HG03432 (cell line): ENCODE data around the gene TMEM145.
A peak's percentile ranks its signal among the peaks of the same experiment; 100 is the strongest.

Experiments
- ATAC-seq: cut with Tn5 transposase; IDR thresholded peaks from one replicate; pipeline ENCODE4 v1.9.1; 2021; ENCODE audit warnings: mild to moderate bottlenecking, moderate library complexity; ENCODE audit not compliant: unreplicated experiment

TMEM145 gene

DNA sequence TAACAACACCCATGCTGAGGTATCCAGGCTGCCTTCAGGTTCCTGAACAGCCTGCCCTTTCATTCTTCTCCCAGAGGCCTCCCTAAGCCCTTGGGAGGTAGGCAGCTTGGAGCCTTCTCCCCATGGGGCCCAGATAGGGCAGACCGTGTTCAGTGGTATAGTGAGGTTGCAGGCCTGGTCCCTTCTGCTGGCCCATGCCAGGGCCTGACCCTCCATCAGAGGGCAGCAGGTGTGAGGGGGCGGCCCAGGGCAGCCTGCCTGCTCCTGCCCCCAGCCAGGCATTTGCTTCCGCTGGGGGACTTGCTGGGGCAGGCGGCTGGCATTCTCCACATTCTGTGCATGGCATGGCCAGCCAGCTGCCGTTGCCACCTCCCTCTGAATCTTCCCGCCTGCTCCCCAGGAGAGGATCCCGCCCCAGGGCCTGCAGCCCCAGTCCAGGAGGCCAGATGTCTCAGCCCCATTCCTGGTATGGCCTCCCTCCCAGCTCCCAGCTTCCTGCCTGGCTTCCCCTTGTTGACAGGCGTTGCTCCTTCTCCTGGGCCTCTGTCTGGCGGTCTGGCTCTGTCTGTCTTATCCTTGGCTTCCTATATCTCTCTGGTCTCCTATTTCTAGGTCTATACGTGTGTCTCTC lies 35.2 kb upstream of the TMEM145 start:
- ATAC-seq: no peak

DNA sequence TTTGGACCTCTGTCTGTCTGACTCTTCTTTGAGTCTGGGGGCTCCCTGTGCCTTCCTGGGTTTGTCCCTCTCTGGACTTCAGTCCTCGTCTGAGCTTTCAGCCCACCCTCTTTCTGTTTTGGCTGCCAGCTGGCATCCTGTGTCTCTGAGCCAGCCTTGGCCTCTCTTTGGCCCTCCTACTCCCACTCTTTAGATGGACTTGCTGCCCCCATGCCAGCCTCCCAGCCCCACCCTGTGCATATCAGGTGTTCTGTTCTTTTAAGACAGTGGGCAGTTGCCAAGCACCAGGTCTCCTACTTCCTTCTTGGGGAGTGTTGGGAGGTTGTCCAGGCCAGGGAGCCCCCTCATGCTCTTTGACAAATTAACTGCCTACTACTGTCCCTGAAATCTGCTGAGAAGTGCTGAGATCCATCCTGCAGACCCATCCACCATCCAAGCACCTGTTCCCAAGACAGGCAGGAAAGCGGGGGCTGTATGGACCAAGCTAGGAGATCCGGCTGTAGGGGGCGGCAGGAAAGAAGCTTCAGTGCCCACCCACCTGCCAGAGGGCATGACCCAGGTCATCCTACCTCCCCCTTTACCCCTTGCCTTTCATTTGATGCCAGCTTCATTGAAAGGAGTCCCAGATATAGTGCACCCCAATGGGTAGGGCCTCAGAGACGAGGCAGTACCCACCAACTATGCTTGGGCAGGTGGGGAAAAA lies 34.5 kb upstream of the TMEM145 start:
- ATAC-seq: no peak

DNA sequence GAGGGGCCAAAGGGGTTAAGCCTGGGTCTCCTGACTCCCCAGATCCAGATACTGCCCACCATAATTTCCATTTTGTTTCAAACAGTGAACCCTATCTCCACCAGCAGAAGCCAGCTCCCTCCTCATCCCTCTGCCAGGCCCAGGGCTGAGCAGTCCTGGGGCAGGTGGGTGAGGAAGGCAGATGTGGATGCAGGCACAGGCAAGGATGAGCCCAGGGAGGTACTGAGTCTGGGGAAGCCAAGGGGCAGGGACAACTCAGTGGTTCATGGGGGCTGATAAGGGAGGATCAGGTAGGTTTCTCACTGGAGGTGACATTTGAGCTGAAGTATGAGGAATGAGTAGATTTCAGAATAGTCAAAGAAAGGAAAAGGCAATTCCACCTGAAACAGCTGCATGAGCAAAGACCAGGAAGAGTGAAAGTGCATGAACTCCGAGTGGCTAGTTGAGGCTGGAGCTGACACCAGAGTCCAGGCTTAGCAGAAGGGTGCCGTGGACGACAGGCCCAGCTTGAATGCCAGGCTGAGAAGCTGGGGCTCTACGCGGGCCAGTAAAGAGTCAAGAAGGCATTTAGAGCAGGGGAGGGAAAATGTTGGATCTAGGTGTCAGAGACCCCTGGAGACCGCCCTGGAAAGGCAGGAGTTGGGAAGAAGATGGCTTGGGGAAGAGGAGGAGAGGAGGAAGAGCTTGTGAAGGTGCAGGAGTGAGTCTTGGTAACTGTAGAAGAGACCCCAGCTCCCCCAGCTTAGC lies 33.8 kb upstream of the TMEM145 start:
- ATAC-seq: no peak

DNA sequence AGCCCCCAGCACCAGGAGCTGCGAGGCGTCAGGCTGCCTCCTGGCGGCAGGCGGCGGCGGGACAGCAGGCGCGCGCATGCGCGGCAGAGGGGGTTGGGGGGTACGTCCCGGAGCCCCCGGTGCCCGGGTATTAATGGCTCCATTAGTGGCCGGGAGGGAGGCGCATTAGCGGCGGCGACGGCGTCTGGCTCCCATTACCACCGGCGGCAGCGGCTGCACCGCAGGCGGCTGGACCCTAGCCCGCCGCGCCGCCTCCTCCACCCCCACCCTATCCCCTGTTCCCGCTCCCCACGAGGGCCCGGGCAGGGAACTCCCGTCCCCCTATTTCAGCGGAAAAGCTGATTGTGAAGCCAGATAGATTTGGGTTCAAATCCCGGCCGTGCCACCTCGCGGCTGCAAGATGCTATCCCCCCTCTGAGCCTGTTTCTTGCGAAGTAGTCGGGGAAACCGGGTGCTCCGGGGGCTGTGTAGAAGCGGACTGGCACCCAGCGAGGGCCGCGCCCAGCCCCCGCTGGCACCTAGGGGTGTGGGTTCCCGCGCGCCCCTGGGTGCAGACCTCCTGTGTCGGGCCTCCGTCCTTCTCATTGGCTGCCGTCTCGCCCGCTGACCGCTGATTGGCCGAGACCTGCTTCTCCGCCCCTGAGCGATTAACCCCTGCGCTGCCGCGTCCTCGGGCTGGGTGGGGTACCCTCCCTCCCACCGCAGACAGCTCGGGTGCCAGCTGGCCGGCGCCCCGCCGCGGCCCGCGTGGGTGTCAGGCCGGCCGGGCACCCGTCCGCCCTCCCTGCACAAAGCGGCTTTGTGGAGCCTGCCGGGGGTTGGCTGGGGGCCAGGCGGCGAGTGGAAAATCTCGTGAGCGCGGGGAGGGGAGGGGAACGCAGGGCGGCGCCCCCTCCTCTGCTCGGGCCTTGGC lies 33.0 kb upstream of the TMEM145 start:
- ATAC-seq: peak; percentile 39

DNA sequence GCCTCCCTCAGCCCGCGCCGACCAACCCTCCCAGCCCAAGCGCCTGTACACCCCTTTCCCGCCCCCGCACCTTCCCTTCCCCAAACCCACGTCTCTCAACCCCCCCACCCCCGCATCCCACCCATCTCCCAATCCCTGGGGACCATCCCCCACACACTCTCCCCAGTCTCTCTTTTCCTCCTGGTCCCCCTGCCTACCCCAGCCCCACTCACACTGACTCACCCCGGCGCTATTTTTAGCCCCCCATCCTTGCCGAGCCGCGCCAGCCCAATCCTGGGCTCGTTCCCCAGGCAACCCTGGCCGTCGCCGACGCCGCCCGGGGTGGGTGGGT lies 32.3 kb upstream of the TMEM145 start:
- ATAC-seq: no peak

DNA sequence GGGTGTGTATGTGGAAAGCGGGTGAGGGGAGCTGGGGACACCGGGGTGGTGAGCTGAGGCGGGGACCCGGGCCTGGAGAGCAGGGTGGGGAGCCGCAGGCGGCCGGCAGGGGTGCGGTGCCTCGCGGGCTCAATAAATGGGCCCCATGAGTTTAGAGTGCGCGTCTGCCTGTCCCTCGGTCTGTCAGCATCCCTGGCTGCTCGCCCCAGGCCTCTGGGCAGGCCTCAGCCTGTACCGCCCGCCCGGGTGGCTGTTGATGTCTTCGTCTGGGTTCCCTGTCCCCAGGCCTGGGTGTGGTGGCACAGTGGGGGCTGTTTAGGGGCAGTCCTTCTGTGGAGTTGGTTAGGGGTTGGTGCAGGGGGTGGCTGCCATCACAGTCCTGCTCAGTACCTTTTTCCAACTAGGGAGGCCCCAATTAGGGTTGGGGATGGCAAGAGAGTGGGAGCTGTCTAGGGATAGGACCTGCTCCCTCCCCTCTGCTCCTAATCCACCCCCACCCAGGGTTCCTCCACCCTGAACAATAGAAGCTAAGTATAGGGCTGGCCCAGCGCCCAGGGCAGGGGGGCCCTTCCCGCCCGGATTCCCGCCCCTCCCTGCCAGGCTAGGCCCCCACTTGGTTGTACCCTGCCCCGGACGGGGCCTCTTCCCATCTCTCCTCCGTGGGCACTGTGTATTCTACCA lies 31.8 kb upstream of the TMEM145 start:
- ATAC-seq: no peak

DNA sequence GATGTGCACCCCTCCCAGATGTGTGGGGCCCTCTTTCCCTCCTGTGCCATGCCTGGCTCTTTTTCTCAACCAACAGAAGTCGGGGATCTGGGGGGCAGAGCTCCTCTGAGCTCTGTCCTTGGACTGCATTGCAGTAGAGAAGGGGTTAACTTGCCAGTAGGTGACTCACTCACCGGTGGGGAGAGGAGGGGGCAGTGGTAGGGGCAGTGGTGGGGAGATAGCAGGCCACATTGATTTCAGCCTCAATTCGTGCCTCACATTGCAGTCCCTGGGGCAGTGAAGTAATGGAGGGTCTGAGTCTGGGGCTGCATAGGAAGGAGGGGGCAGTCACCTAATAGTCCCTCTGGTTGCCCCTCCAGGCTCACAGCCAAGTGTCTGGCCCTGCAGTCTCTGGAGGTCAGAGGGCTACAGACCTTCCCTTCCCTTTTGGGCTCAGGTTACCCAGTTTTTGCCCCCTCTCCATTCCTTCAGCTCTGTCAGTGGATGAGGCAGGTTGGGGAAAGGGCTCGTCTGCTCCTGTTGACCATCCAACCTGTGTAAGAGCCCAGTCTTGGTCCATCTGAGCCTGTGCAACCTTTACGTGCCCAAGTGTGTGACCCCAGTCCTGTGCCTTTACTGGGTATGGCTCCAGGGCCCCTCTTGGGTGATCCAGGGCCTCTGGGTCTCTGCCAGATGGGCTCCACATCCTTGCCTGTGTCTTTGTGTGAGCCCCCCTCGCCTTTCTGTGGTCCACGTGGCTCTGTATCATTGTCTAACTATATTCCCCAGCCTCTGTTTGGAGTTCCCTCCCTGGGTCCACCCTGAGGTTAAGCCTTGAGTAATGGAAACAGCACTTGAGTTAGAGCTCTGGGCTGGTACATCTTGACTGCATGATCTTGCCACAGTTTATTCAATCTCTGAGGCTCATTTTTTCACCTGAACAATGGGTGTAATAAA lies 31.0 kb upstream of the TMEM145 start:
- no peak for ATAC-seq

DNA sequence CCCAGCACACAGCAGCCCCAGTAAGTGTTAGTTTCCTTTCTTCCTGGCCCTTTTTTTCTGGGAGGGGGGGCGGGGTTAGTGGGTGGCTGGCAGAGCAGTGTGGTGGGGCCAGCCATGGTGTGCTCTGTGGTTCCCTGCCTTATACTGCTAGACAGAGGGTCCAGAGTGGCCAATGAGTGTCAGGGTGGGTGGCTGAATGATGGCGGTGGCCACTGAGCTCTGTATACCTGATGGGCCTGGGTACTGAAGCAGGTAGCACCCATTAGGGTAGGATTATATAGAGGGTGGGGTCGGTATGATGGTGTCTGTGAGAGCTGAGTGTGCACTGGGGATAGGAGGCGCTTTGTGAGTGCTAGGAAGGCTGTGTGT lies 30.3 kb upstream of the TMEM145 start:
- ATAC-seq: no peak

DNA sequence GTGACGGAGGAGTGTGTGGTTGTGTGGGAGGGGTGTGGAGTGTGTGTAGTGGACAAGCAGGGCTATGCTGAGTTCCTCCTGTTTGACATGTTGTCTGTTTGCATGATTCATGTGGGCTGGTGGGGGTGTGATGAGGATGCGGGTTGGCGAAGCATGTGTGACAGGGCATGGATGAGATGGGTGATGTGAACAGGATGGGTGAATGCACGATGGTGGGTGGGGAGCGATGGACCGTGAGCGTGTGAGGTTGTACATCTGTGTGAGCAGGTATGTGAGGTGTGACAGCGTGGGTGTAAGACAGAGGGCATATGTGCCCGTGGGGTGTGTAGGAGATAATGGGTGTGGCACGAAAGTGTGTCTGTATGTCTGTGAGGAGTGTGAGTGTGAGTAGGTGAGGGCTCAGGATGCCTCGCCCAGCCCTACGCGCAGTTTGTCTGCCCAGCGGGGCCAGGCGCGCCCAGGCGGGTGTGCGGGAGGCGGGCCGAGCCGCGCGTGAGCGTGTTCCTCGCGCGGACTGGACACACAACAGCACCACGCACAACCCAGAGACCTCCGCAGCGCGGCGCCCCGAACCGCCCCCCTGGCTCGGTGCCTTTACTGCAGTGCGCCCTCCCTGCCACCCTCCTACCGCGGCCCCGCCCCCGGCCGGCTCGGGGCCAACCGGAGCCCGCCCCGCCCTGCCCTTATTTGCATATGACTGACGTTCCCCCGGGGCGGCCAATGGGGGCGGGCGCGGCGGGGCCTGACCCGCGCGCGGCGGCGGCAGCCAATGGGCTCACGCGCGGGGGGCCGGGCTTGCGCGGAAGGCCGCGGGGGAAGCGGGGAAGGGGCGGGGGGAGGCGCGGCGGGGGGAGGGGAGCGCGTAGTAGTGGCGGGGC lies 29.7 kb upstream of the TMEM145 start:
- ATAC-seq: peak; percentile 42

DNA sequence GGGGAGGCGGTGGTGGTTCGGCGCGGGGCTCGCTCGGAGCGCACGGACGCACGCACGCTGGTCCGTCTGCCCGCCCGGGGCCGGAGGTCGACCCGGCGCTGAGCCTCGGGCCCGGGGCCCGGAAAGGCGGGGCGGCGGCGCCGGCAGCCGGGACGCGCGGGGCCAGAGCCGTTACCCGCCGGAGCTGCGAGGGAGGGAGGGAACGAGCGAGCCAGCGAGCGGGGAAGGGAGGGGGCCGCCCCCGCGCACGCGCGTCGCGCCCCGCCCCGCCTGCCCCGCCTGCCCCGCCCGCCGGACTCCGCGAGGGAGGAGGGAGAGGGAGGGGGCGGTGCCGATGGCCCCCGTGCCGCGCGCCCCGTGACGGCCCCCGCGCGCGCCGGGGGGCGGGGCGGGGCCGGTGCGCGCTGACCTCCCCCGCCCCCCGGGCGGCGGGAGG lies 29.0 kb upstream of the TMEM145 start:
- peak; percentile 35 for ATAC-seq

DNA sequence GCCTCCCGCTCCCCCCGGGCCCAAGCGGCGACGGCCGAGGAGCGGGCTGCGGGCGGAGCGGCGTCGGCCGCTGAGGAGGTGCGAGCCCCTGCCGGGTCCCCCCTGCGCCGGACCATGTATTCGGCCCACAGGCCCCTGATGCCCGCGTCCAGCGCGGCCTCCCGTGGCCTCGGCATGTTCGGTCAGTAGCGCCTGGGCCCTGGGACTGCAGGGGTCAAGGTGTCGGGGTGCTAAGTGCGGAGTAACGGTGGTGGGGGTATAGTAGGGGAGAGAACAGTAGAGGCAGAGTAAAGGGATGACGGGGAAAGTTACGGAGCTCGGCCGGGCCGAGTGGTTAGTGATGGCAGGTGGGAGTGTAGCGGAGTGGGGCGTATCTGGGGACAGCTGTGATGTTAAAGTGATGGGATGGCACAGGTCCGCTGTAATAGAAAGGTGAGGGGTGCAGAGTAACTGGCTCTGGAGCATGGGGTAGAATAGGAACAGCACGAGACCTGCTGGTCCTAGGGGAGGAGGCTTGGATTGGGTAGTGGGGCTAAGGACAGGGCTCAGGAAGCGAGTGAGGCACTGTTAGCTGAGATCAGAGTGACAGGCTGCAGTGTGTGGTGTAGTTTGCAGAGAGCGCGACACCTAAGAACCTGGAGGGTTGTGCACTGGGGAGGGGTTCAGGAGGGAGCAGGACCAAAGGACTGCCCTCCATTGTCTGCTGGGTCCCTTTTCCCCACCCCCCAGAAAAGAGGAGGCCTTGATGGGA lies 28.3 kb upstream of the TMEM145 start:
- no peak for ATAC-seq

DNA sequence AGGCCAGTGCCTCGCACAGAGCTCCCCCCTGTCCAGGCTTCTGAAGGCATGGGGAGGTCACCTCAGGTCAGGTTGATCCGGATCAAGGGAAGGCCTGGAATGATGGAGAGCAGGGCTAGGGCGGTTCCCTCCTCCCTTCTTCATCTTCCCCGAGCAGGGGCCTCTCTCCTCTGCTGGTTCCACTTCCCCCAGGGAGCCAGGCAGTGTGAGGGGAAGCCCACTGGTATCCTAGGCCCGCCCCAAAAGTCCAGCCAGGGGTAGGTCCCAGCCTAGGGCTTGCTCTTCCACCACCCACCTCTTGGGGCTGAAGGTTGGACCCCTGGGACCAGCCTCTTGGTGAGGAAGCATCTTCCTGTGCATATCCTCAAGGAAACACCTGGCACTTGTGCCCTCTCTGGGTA lies 27.6 kb upstream of the TMEM145 start:
- no peak for ATAC-seq

DNA sequence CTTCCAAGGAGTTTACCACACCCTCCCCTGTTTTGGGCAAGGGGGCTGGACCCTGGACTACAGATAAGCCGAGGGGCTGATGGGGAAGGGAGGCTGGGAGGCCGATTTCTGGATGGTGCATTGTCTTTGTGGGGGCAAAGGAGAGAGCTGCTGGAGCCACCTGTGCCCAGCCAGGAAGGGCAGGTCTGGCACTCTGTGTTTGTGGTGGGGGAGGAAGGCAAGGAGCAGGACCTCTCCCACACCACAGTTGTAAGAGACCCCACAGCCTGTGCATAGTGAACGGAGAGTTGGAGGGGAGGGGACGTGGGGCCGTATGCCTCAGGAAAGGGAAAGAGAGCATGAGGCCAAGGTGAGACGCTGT lies 27.1 kb upstream of the TMEM145 start:
- ATAC-seq: no peak

DNA sequence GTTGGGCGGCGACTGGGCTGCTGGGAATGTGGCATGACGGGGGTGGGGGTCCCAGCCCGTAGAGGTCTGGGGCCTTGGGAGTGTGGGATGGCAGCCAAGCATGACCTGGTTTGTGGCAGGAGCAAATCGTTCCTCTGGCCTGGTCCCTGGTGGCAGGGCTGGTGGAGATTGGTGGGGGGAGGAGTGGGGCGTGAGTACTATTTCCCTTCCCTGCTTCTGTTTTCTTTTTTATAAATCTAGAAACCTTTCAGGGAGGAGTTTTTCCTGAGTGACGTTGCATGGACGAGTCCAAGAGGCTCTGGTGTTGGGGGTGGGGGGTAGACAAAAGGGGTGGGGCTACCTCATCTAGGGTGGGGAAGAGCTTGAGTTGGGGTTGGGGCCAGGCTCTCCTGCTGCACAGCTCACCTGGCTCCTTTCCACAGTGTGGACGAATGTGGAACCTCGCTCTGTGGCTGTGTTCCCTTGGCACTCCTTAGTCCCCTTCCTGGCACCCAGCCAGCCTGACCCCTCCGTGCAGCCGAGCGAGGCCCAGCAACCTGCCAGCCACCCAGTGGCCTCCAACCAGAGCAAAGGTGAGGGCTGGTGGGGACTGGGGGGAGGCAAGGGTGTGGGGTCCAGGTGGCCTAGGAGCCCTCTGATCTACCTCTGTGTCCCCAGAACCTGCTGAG lies 26.6 kb upstream of the TMEM145 start:
- no peak for ATAC-seq

DNA sequence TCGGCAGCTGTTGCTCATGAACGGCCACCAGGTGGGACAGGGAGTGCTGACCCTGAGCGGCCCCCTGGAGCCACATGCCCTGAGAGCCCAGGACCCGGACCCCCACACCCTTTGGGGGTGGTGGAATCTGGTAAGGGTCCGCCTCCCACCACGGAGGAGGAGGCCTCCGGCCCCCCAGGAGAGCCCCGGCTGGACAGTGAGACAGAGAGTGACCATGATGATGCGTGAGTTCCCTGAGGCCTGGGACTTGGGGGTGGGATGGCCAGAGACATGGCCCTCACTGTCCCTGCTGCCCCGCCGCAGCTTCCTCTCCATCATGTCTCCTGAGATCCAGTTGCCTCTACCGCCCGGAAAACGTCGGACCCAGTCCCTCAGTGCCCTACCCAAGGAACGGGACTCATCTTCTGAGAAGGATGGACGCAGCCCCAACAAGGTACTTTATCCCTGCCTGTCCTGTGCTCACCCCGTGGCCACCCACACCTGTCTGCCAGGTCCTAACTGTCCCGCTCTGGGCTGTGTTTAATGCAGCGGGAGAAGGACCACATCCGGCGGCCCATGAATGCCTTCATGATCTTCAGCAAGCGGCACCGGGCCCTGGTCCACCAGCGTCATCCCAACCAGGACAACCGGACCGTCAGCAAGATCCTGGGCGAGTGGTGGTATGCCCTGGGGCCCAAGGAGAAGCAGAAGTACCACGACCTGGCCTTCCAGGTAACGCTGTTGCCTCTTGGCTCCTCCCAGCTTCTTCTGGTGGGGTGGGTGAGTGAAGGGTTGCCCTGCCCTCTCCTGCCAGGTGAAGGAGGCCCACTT lies 25.9 kb upstream of the TMEM145 start:
- no peak for ATAC-seq

DNA sequence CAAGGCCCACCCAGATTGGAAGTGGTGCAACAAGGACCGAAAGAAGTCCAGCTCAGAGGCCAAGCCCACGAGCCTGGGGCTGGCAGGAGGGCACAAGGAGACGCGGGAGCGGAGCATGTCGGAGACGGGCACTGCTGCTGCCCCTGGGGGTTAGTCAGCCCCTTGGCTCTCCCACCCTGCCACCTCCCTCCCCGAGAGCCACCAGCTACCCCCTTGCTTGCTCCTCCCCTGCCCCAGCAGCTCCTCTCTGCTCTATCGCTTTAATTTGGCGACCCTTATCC lies 25.3 kb upstream of the TMEM145 start:
- ATAC-seq: no peak

DNA sequence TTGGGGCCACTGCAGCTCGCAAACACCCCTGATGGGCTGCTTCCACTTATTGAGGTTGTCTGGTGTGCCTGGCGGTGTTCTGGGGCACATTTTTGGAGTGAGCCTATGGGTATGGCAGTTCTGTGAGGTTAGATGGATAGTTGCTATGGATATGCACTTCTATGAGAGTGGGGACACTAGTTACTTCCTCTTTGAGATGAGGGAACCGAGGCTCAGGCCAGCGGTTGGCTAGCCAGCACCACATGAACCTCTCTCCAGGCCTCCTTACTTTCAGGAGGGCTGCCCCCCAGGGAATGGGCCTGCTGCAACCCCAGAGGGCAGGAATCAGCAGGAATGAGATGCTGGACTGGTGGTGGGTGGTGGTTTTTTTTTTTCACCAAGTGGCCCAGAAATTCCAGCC lies 24.7 kb upstream of the TMEM145 start:
- no peak for ATAC-seq
